ENCODE measurements around the gene RNF167.

DNA sequence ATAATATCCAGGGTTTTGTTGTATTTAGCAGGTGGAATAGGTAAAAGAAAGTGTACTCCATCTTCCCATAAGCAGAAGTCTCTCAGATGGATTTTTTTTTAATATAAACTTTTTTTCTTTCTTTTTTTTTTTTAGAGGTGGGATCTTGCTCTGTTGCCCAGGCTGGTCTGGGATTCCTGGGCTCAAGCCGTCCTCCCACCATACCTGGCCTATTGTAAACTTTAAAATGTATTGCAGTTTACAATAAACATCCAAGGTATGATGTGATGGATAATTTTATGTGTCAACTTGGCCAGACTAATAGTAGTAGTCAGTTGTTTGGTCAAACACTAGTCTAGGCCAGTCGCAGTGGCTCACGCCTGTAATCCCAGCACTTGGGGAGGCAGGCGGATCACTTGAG lies 18.7 kb upstream of the RNF167 start:
- TF ChIP-seq, protein P1, sequence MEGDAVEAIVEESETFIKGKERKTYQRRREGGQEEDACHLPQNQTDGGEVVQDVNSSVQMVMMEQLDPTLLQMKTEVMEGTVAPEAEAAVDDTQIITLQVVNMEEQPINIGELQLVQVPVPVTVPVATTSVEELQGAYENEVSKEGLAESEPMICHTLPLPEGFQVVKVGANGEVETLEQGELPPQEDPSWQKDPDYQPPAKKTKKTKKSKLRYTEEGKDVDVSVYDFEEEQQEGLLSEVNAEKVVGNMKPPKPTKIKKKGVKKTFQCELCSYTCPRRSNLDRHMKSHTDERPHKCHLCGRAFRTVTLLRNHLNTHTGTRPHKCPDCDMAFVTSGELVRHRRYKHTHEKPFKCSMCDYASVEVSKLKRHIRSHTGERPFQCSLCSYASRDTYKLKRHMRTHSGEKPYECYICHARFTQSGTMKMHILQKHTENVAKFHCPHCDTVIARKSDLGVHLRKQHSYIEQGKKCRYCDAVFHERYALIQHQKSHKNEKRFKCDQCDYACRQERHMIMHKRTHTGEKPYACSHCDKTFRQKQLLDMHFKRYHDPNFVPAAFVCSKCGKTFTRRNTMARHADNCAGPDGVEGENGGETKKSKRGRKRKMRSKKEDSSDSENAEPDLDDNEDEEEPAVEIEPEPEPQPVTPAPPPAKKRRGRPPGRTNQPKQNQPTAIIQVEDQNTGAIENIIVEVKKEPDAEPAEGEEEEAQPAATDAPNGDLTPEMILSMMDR (IDR thresholded peaks at IDR 0.05; ENCODE audit: extremely low read depth in 1 of 2, insufficient read depth in 1 of 2, low read depth in 1 of 2, low read length in 2 of 2) = no peak
- TF ChIP-seq POLR2A (IDR thresholded peaks at IDR 0.05; ENCODE audit: low read depth, low read length) = no peak
- TF ChIP-seq POLR2AphosphoS5 (IDR thresholded peaks at IDR 0.05; ENCODE audit: insufficient read depth, low read depth, low read length) = no peak
- TF ChIP-seq EZH2 (IDR thresholded peaks at IDR 0.05; ENCODE audit: borderline replicate concordance, low read depth, low read length, severe bottlenecking) = no peak
- no peak for TF ChIP-seq JUN (IDR thresholded peaks at IDR 0.05; ENCODE audit: borderline replicate concordance, insufficient read depth, insufficient read length, low read depth)

Measured in endothelial cell of umbilical vein (primary cell).